Retinal pigment epithelial cell (primary cell): ENCODE measurements around the gene ATP6AP1.

ENCODE experiments used
- DNase-seq: peaks from one replicate; pipeline ENCODE4 v3.0.0-alpha.2; 2010; ENCODE audit warnings: low read depth
- H3K4me3 ChIP-seq: 2 replicates; pipeline ENCODE4 v1.5.1; 2011; ENCODE audit warnings: mild to moderate bottlenecking, low read length, control low read depth, moderate library complexity
- TF ChIP-seq, protein P1 (sequence below): conservative IDR thresholded peaks from 2 replicates; pipeline ENCODE4 v1.5.1; 2011; ENCODE audit warnings: low read depth, low read length, control low read depth, inconsistent platforms

The ATP6AP1 gene

DNA sequence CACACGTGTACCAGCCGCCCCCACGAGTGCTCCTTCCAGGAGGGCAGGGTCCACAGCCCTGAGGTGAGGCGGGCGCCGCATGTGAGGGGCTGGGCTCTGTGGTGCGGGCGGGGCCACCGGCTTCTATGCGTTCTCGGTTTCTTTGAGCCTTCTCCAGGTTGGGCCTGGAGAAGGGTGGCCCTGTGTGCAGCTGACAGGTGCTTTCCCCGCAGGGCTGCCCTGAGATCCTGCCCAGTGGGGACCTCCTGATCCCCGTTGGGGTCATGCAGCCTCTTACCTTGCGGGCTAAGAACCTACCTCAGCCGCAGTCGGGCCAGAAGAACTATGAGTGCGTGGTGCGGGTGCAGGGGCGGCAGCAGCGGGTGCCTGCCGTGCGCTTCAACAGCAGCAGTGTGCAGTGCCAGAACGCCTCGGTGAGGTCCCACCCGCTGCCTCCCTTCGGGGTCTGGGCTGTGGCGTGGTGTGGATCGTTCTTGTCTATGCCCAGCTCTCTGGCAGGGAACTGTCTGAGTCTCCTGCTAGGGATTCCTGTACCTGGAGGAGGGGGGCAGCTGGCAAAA is 36.4 kb downstream of the ATP6AP1 start:
- no peak for DNase-seq
- TF ChIP-seq, protein P1, sequence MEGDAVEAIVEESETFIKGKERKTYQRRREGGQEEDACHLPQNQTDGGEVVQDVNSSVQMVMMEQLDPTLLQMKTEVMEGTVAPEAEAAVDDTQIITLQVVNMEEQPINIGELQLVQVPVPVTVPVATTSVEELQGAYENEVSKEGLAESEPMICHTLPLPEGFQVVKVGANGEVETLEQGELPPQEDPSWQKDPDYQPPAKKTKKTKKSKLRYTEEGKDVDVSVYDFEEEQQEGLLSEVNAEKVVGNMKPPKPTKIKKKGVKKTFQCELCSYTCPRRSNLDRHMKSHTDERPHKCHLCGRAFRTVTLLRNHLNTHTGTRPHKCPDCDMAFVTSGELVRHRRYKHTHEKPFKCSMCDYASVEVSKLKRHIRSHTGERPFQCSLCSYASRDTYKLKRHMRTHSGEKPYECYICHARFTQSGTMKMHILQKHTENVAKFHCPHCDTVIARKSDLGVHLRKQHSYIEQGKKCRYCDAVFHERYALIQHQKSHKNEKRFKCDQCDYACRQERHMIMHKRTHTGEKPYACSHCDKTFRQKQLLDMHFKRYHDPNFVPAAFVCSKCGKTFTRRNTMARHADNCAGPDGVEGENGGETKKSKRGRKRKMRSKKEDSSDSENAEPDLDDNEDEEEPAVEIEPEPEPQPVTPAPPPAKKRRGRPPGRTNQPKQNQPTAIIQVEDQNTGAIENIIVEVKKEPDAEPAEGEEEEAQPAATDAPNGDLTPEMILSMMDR: no peak
- H3K4me3 ChIP-seq: no peak overlapping the region

DNA sequence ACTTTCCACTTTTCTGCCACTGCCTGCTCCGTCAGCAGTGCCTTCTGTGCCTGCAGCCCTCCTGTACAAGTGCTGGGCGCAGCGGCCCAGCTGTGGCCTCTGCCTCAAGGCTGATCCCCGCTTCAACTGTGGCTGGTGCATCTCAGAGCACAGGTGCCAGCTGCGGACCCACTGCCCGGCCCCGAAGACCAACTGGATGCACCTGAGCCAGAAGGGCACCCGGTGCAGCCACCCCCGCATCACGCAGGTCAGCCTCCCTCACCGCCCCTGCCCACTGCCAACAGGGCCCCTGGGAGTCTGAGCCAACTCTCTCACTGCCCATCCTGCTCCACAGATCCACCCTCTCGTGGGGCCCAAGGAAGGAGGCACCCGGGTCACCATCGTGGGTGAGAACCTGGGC is 37.1 kb downstream of the ATP6AP1 start:
- H3K4me3 ChIP-seq: no peak overlapping the region
- TF ChIP-seq, protein P1: no peak
- no peak for DNase-seq

DNA sequence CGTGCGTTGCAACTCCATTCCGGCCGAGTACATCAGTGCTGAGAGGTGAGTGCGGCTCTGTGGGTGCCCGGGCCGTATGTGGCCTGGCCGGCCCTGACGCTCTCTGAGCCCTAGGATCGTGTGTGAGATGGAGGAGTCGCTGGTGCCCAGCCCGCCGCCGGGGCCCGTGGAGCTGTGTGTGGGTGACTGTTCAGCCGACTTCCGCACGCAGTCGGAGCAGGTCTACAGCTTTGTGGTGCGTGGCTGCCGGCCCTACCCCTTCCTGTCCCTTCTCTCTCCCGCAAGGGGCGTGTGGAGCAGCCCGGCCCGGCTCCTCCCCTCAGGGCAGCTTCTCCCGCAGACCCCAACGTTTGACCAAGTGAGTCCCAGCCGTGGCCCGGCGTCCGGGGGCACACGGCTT is 37.6 kb downstream of the ATP6AP1 start:
- no peak overlapping the region for H3K4me3 ChIP-seq
- TF ChIP-seq, protein P1: no peak
- DNase-seq: no peak

DNA sequence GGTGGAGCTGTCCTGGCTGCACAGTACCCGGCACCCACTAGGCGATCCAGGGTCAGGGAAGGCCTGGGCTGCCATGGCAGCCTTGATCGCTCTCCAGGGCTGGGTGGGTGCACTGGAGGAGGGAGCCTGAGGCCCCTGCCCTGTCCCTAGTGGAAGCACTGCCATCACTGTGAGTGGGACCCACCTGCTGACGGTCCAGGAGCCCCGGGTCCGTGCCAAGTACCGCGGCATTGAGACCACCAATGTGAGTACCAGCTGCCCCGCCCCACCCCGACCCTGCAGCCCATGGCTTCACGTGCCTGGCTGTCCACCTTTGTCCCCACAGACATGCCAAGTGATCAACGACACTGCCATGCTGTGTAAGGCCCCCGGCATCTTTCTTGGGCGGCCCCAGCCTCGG is 38.4 kb downstream of the ATP6AP1 start:
- DNase-seq: no peak
- H3K4me3 ChIP-seq: no peak overlapping the region
- TF ChIP-seq, protein P1: no peak

DNA sequence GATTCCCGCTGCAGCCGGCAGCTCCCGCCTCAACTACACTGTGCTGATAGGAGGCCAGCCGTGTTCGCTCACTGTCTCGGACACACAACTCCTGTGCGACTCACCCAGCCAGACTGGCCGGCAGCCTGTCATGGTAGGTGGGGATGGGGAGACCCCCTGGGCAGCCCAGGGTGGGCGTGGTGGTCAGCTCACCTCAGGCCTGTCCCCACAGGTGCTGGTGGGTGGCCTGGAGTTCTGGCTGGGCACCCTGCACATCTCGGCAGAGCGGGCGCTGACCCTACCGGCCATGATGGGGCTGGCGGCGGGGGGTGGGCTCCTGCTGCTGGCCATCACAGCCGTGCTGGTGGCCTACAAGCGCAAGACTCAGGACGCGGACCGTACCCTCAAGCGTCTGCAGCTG is 39.1 kb downstream of the ATP6AP1 start:
- TF ChIP-seq, protein P1: no peak
- no peak for DNase-seq
- H3K4me3 ChIP-seq: no peak overlapping the region

DNA sequence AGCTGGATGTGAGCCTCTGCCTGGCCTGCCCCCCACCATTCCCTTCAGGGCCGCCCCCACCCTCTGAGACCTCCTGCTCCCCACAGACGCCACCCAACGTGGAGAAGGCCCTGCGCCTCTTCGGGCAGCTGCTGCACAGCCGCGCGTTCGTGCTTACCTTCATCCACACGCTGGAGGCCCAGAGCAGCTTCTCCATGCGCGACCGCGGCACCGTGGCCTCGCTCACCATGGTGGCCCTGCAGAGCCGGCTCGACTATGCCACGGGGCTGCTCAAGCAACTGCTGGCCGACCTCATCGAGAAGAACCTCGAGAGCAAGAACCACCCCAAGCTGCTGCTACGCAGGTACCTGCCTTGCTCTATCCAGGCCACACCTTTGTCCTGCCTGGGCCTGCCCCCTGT is 39.7 kb downstream of the ATP6AP1 start:
- TF ChIP-seq, protein P1: no peak
- no peak for DNase-seq

DNA sequence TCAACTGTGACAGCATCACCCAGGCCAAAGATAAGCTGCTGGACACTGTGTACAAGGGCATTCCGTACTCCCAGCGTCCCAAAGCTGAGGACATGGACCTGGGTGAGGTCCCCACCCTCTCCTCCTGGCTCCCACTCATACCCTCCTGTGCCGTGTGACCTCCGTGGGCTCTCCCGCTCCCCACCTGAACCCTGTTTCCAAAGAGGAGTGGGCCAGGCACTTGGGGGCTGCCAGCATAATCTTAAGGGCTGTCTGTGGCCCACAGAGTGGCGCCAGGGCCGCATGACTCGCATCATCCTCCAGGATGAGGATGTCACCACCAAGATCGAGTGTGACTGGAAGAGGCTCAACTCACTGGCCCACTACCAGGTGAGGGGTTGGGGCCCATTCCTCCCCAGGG is 40.6 kb downstream of the ATP6AP1 start:
- no peak for DNase-seq
- H3K4me3 ChIP-seq: no peak overlapping the region
- TF ChIP-seq, protein P1: no peak

More for the DNA sequence above, 39.7 kb downstream of the ATP6AP1 start:
- H3K4me3 ChIP-seq: no peak overlapping the region
